Immature natural killer cell (primary cell): Measurements from ENCODE around the gene SORL1. TPM values are rescaled to one million over a fixed set of nuclear protein-coding genes. Genes with fewer than 3 reads are reported as not detected.
A peak's percentile ranks its signal among the peaks of the same experiment; 100 is the strongest.

Source experiments
- DNase-seq, 3 donors: peaks; one replicate each; pipeline ENCODE4 v3.0.0; 2022; ENCODE audit warnings: mixed read lengths in 1 of 3
- H3K27ac Mint-ChIP-seq, 6 donors: one replicate each; pipeline ENCODE4 v1.8.0; 2020; ENCODE audit warnings: mixed read lengths in 6 of 6, mild to moderate bottlenecking in 5 of 6, inconsistent platforms in 4 of 6, moderate library complexity in 3 of 6
- H3K27me3 Mint-ChIP-seq, 3 donors: one replicate each; pipeline ENCODE4 v1.8.0; 2020 to 2021; ENCODE audit warnings: low read depth in 3 of 3, mild to moderate bottlenecking in 3 of 3, mixed read lengths in 3 of 3, moderate library complexity in 3 of 3, inconsistent platforms in 1 of 3
- H3K36me3 Mint-ChIP-seq, 3 donors: one replicate each; pipeline ENCODE4 v1.8.0; 2020; ENCODE audit warnings: mixed read lengths in 3 of 3, inconsistent platforms in 2 of 3, mild to moderate bottlenecking in 2 of 3
- H3K4me1 Mint-ChIP-seq, 2 donors: one replicate each; pipeline ENCODE4 v1.8.0; 2020; ENCODE audit warnings: inconsistent platforms in 2 of 2, mild to moderate bottlenecking in 2 of 2, mixed read lengths in 2 of 2, moderate library complexity in 1 of 2
- H3K4me3 Mint-ChIP-seq, 5 donors: one replicate each; pipeline ENCODE4 v1.8.0; 2020; ENCODE audit warnings: mild to moderate bottlenecking in 5 of 5, mixed read lengths in 5 of 5, inconsistent platforms in 3 of 5, moderate library complexity in 3 of 5
- H3K9me3 Mint-ChIP-seq, 6 donors: one replicate each; pipeline ENCODE4 v1.8.0; 2020; ENCODE audit warnings: mild to moderate bottlenecking in 6 of 6, mixed read lengths in 6 of 6, inconsistent platforms in 4 of 6, moderate library complexity in 3 of 6
- polyA plus RNA-seq, 3 donors: library from polyadenylated mRNA; unstranded; fragments of 300-500 nt; fragmentation: Illumina TruSeq; gene quantifications; one replicate each; pipeline ENCODE4 v1.2.3, GENCODE V29; 2021

Gene SORL1
- polyA plus RNA-seq, 3 donors from 2014 or later, result 125 to 281 (median 189) TPM

DNA sequence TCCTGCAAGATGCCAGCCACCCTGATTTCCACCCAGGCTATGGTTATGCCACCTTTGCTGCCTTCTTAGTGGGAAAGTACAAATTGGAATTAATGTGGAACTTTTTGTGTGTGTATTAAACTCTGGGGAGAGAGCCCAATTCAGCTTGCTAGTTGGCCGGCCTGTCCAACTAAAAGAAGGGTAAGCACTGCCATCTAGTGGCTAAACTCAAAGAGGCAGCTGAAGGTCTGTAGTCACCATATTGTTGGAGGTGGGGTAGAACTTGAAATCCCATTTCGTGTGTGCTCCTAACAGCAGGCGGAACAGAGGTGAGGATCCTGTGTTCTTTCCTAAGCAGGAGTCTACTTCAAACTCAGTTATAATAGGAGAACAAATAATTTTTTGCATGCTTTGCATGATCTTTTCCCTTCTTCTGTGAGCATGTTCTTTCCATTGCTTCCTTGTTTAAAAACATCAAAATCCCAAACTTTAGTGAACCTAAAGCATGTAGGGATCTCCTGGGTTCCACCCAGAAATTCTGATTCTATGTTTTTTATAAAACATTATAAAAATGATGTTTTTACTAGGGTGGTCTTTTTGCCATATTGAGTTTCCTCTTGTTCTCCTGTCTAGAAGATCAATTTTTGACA, 139.4 kb downstream of the SORL1 start:
- peaks cover 2 to 19% (median 12%) of the 10 kb centered on the region in 3 donors for H3K27me3 Mint-ChIP-seq
- H3K36me3 Mint-ChIP-seq, result peaks cover 27 to 81% (median 57%) of the 10 kb centered on the region in 3 donors
- H3K4me1 Mint-ChIP-seq, result peaks cover 4 to 5% of the 10 kb centered on the region in 2 donors
- DNase-seq, result peak; percentile 66 to 76 (median 72)
- no peaks in the 10 kb centered on the region for H3K9me3 Mint-ChIP-seq
- H3K4me3 Mint-ChIP-seq, result no peak overlapping the region
- H3K27ac Mint-ChIP-seq, result peak overlapping the region; percentile 14 to 83 (median 75)

DNA sequence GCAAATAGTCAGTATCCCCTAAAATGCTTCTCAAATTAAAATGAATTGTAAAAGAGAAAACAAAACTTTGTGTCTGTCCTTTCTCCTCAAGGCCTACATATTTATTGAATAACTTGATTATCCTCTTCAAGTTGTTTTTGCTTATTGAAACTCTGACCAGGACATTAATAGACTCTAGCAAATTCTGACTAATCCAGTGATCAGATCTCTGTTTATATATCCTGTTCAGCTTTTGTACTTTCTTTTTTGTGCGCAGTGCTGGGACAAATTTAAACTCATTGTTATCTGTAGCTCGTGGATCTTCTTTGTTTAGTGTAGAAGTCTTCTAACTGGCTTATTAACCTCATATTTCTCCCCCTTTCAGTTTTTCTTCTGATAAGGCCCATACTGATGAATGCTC, 140.6 kb downstream of the SORL1 start:
- no peak overlapping the region for H3K4me3 Mint-ChIP-seq
- no peaks in the 10 kb centered on the region for H3K9me3 Mint-ChIP-seq
- H3K27me3 Mint-ChIP-seq, result peaks cover 2 to 17% (median 17%) of the 10 kb centered on the region in 3 donors
- peaks cover 23 to 88% (median 54%) of the 10 kb centered on the region in 3 donors for H3K36me3 Mint-ChIP-seq
- H3K27ac Mint-ChIP-seq, result peak overlapping the region in 2 of 6 donors; percentile 8 to 42
- DNase-seq, result no peak
- H3K4me1 Mint-ChIP-seq, result peaks cover 6 to 14% of the 10 kb centered on the region in 2 donors

DNA sequence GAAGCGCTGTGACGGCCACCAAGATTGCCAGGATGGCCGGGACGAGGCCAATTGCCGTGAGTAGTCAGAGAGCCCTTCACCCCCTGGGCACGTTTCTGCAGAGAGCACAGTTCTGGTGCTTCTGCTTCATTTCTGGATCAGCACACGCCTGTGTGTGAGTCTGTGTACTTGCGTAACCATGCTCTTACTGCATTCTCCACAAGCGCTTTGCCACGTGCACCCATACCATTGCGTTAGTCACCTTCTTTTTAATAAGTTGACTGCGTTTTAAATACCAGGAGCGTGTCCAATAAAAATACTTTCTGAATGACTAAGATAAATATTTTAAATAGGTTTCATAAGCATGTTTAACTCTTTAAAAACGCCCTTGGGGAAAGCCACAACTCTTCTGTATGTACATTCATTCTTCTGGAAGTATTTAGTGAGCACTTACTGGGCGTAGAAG, 143.6 kb downstream of the SORL1 start:
- no peak overlapping the region for H3K4me3 Mint-ChIP-seq
- DNase-seq, result no peak
- H3K27me3 Mint-ChIP-seq, result peaks cover 2 to 15% (median 14%) of the 10 kb centered on the region in 3 donors
- H3K36me3 Mint-ChIP-seq, result peaks cover 20 to 69% (median 52%) of the 10 kb centered on the region in 3 donors
- H3K4me1 Mint-ChIP-seq, result peaks cover 15 to 24% of the 10 kb centered on the region in 2 donors
- no peaks in the 10 kb centered on the region for H3K9me3 Mint-ChIP-seq
- H3K27ac Mint-ChIP-seq, result no peak overlapping the region

DNA sequence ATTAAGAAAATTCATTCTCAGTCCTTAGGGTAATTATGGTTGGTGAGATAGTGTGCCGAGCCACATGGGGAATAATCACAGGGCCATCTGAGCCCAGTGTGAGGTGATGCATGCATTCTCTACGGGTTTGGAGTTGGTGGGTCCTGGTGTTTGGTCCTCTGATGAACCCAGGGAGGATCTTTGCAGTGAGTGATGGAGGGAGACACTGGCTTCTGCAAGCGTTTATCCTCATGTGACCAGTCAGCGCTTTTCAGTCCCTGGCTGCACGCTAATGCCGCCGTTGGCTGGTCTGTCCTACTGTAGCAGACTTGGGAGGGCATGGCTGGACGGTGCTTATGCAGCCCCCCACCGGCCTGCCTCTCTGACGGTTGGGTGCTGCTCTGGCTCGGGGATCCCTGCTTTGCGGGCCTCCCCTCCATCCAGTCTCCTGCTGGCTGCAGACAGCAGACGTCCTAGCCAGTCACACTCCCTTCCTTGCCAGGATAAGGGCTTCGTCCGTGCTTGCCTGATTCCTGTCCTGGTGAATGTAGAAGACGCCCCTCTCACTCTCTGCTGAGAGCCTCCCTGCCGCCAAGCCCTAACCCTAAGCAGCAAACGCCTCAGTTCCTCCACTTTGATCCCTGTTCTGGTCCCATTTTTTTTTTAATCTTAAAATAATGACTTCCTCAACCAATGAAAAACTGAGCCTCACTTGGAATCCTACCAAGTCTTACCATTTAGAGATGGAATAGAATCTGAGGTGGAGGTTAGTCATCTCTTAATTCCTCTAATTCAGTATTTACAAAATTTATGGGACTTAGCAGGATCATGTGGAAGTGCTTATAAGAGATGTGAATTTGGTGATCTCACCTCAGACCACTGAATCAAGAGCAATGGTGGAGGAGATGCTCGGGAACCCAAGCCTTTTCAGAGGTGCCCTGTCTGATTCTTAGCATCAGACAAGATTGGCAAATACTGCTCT, 144.4 kb downstream of the SORL1 start:
- H3K9me3 Mint-ChIP-seq, result no peaks in the 10 kb centered on the region
- H3K4me1 Mint-ChIP-seq, result peaks cover 12 to 19% of the 10 kb centered on the region in 2 donors
- H3K27me3 Mint-ChIP-seq, result peaks cover 2 to 15% (median 8%) of the 10 kb centered on the region in 3 donors
- H3K36me3 Mint-ChIP-seq, result peaks cover 17 to 62% (median 49%) of the 10 kb centered on the region in 3 donors
- H3K4me3 Mint-ChIP-seq, result no peak overlapping the region
- peak overlapping the region in 1 of 6 donors; percentile 30 for H3K27ac Mint-ChIP-seq
- DNase-seq, result no peak

DNA sequence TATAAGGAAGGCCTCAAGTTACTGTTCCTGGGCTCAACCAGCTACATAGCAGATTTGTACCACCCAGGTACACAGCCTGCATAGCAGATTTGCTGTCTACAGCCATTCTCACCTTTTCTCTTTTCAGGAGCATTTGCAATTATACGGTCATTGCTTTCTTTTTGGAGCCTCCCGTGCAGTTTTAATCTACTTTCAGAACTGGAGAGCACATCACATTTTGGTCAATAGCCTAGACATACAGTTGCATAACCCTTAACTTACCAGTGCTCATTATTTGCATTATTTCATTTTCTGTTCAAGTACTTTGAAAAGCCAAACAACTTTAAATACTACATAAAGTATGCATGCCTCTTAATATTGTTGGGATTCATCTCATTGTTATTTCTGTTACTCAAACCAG, 151.2 kb downstream of the SORL1 start:
- Mint-ChIP-seq H3K27me3 (peaks cover 0 to 5% (median 0%) of the 10 kb centered on the region in 3 donors), H3K9me3 (no peaks in the 10 kb centered on the region), H3K27ac (peak overlapping the region in 5 of 6 donors; percentile 6 to 53 (median 14)), H3K4me3 (no peak overlapping the region), H3K4me1 (peaks cover 7 to 24% of the 10 kb centered on the region in 2 donors), H3K36me3 (peaks cover 16 to 65% (median 63%) of the 10 kb centered on the region in 3 donors)
- no peak for DNase-seq

DNA sequence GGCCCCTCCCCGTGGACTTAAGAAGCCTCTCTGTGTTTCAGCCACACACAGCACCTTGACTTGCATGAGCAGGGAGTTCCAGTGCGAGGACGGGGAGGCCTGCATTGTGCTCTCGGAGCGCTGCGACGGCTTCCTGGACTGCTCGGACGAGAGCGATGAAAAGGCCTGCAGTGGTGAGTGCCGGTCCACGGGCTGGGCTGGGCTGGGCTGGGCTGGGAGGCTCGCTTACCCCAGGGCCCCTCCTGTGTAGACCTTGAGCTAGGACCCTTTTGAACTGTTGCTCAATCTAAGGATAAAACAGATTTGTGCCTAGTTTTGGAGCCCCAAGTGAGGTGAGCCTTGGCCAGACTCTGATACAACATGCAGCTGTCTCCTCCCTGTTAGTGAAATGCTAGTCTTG, 152.0 kb downstream of the SORL1 start:
- no peak for DNase-seq

DNA sequence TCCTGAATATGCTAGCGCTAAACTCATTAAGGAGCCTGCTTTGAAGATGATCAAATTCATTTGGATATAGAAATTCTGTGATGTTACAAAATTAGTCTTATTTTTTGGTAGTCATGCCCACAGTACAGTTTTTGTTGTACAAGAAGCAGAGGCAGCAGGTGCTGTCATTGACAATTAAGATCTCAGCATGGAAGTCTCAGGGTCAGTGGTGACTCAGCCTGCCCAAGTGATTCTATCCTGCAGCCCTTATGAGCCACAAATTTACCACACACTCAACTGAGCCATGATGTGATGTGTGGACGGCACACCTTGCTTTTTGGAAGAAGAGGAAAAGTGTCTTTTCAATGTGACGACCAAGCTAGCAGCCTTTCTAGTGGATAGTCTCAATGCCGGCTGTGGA, 154.2 kb downstream of the SORL1 start:
- H3K4me1 Mint-ChIP-seq, result peaks cover 0 to 16% of the 10 kb centered on the region in 2 donors
- H3K27ac Mint-ChIP-seq, result no peak overlapping the region
- no peak for DNase-seq
- peaks cover 0 to 12% (median 5%) of the 10 kb centered on the region in 3 donors for H3K27me3 Mint-ChIP-seq
- peaks cover 16 to 89% (median 76%) of the 10 kb centered on the region in 3 donors for H3K36me3 Mint-ChIP-seq
- no peak overlapping the region for H3K4me3 Mint-ChIP-seq
- H3K9me3 Mint-ChIP-seq, result no peaks in the 10 kb centered on the region

More for the DNA sequence above, 152.0 kb downstream of the SORL1 start:
- H3K4me3 Mint-ChIP-seq, result no peak overlapping the region
- H3K9me3 Mint-ChIP-seq, result no peaks in the 10 kb centered on the region
- peaks cover 7 to 24% of the 10 kb centered on the region in 2 donors for H3K4me1 Mint-ChIP-seq
- peaks cover 0 to 11% (median 2%) of the 10 kb centered on the region in 3 donors for H3K27me3 Mint-ChIP-seq
- peak overlapping the region in 1 of 6 donors; percentile 23 for H3K27ac Mint-ChIP-seq
- peaks cover 20 to 68% (median 66%) of the 10 kb centered on the region in 3 donors for H3K36me3 Mint-ChIP-seq

DNA sequence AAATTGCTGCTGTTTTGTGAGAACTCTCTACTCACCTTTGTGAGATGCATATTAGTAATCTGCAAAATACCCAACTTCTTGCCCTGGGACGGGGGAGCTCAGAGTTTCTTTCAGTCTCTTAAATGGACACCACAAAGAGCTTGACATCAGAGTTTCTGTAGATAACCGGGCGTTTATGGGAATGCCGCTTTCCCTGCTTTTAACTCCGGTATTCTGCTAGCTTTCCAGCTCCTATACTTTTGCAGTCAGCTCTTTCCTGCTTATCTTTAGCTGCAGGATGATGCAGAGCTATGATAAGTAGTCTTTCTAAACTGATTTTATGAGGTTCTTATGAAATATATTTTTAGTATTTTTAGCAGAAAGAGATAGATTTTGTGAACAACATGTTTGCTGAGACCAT, 155.2 kb downstream of the SORL1 start:
- Mint-ChIP-seq H3K27me3 (peaks cover 0 to 14% (median 5%) of the 10 kb centered on the region in 3 donors), H3K36me3 (peaks cover 14 to 86% (median 74%) of the 10 kb centered on the region in 3 donors), H3K4me3 (no peak overlapping the region), H3K9me3 (no peaks in the 10 kb centered on the region), H3K27ac (peak overlapping the region in 1 of 6 donors; percentile 53), H3K4me1 (peaks cover 0 to 8% of the 10 kb centered on the region in 2 donors)
- DNase-seq, result no peak

DNA sequence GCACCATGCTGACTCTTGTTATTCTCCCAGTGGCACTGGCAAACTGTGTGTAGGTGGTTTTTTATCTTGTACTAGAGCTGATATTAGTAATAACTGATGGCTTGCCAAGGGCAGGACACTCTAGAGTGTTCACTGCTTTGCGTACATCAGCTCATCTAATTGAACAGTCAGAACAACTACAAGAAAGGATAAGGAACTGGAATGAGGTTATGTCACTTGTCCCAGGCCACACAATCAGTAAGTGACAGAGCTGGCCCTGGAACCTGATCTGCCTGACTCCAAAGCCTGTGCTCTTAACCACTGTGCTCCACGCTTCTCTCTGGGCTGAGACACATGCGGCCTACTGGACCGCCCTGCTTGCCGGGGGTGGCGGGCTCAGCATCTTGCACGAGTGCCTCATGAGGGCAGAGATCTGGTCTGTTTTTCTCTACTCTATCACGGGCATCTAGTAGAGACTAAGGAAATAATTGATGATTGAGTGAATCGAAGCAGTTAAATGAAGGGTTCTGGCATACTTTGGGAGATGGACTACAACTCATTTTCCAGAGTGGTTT, 156.5 kb downstream of the SORL1 start:
- H3K27me3 Mint-ChIP-seq, result peaks cover 0 to 14% (median 5%) of the 10 kb centered on the region in 3 donors
- H3K36me3 Mint-ChIP-seq, result peaks cover 12 to 87% (median 66%) of the 10 kb centered on the region in 3 donors
- DNase-seq, result no peak
- H3K27ac Mint-ChIP-seq, result peak overlapping the region in 1 of 6 donors; percentile 54
- no peaks in the 10 kb centered on the region for H3K9me3 Mint-ChIP-seq
- no peak overlapping the region for H3K4me3 Mint-ChIP-seq
- no peaks in the 10 kb centered on the region for H3K4me1 Mint-ChIP-seq

DNA sequence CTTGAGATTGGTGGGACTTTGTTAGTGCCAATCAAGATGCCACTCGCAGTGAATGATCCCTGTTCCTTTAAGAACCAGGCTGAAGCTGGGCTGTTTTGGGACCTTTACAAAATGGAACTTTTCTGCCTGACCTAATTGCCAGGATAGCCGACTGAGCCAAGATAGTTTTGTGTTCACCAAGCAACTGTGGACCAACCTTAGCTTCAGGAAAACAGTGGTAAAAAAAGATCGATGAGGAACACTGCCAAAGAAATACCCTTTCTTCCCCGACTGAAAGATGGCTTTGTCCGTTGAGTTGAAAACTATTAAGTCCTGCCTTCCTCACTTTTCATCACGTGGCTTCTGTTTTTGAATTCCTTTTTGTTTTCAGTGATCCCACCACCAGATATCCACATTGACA, 158.6 kb downstream of the SORL1 start:
- Mint-ChIP-seq H3K4me3 (no peak overlapping the region), H3K27ac (peak overlapping the region in 2 of 6 donors; percentile 29 to 74), H3K27me3 (peaks cover 1 to 9% (median 8%) of the 10 kb centered on the region in 3 donors), H3K36me3 (peaks cover 17 to 85% (median 71%) of the 10 kb centered on the region in 3 donors), H3K9me3 (no peaks in the 10 kb centered on the region), H3K4me1 (no peaks in the 10 kb centered on the region)
- DNase-seq, result no peak

DNA sequence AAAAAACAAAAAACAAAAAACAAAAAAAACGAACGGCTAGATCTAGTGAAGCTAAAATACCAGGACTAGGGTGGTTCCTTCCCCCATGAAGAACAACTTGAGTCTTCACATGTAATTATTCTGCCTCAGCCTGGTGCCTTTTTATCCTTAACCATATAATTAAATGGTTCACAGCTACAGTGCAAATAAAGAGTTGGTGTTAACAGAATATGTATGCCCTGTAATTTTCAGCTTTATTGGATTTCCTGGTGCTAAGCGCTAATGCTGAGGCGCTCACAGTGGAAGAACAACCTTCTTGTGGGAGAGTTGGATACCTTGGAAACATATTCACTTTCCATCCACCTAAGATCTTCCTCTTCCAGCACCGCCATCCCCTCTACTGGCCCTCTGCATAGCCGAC, 159.1 kb downstream of the SORL1 start:
- Mint-ChIP-seq H3K4me1 (no peaks in the 10 kb centered on the region), H3K9me3 (no peaks in the 10 kb centered on the region), H3K27ac (peak overlapping the region in 2 of 6 donors; percentile 23 to 74), H3K27me3 (peaks cover 1 to 12% (median 9%) of the 10 kb centered on the region in 3 donors), H3K36me3 (peaks cover 17 to 86% (median 74%) of the 10 kb centered on the region in 3 donors), H3K4me3 (no peak overlapping the region)
- DNase-seq, result no peak

DNA sequence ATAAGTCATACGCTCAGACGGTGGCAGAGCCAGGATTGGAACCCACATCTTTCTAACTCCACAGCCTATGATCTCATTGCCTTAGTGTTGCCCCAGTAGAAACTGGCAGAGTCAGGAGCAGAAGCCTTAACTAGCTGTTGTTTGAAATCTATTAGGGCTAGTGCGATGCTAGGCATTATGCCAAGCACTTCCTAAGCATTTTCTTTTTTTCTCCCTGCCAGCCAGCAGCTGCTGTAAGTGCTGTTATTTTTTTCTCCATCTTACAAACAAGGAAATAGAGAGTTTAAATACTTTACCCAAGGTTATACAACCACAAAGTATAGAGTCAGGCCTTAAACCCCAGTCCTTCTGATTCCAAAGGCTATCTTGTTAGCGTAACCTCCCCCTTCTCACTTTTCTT, 161.6 kb downstream of the SORL1 start:
- Mint-ChIP-seq H3K27ac (peak overlapping the region in 1 of 6 donors; percentile 55), H3K4me1 (no peaks in the 10 kb centered on the region), H3K9me3 (no peaks in the 10 kb centered on the region), H3K27me3 (peaks cover 1 to 21% (median 8%) of the 10 kb centered on the region in 3 donors), H3K4me3 (no peak overlapping the region), H3K36me3 (peaks cover 21 to 85% (median 58%) of the 10 kb centered on the region in 3 donors)
- no peak for DNase-seq

DNA sequence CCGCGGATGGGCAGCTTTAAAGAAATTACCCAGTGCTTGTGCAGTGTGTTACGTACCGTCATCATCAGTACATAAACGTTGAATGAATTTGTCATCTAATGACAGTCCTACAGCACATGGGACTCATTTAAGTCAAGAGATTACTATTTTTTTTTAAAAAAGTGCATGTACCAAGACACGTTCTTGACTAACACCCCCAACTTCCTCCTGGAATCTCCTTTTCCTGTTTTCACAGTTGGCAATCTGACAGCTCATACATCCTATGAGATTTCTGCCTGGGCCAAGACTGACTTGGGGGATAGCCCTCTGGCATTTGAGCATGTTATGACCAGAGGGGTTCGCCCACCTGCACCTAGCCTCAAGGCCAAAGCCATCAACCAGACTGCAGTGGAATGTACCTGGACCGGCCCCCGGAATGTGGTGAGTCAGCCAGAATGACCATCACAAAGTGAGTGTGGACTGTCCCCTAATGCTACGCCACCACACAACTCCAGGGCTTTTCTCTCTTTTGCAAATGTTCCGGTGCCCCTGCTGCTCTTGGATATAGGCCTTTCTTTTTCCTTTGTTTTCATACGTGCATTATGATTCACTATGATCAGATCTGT, 162.6 kb downstream of the SORL1 start:
- Mint-ChIP-seq H3K4me1 (no peaks in the 10 kb centered on the region), H3K4me3 (no peak overlapping the region), H3K36me3 (peaks cover 23 to 85% (median 59%) of the 10 kb centered on the region in 3 donors), H3K27ac (peak overlapping the region in 4 of 6 donors; percentile 19 to 61 (median 48)), H3K27me3 (peaks cover 1 to 18% (median 5%) of the 10 kb centered on the region in 3 donors), H3K9me3 (no peaks in the 10 kb centered on the region)
- no peak for DNase-seq
